K562 (cell line): ENCODE data around the gene VWA3B. TPM values are rescaled to one million over a fixed set of nuclear protein-coding genes. Genes with fewer than 3 reads are reported as not detected.

Experiments used
- ATAC-seq: fragments of 200-7000 bp; cut with Tn5 transposase; 3 replicates; pipeline ENCODE4 v1.9.1; 2020; ENCODE audit warnings: moderate library complexity
- BruUV-seq: library from RNA; stranded (reverse); fragments of 400-500 nt; replicated peaks from 2 replicates; lab custom pipeline; 2021; lab: Mats Ljungman, UMichigan
- CTCF ChIA-PET: fragments of 300-600 bp; formaldehyde crosslinking; extraction: SDS; loops from one replicate; lab custom pipeline; 2021; ENCODE audit warnings: low intra/inter-chr PET ratio; lab: Yijun Ruan, JAX
- POLR2A ChIA-PET: fragments of 300-600, 350-650 bp; sonication (Branson Sonifier 250); formaldehyde crosslinking; extraction: SDS; loops from one replicate; lab custom pipeline; 2021; ENCODE audit warnings: antibody characterized with exemption, inconsistent platforms; lab: Yijun Ruan, JAX
- DNase-seq, 4 experiments: peaks; one replicate each; pipeline versions ENCODE4 v3.0.0 to v3.0.0-alpha.2; 2011 to 2018; ENCODE audit warnings: low spot score in 3 of 4, mixed read lengths in 3 of 4; ENCODE audit errors: extremely low read depth in 1 of 4
- FAIRE-seq: peaks from 2 replicates; lab custom pipeline; 2011; peaks lifted over from hg19 to GRCh38; lab: Jason Lieb, UNC
- H2AFZ ChIP-seq: 2 replicates; pipeline ENCODE4 v1.6.0; 2011; ENCODE audit warnings: low read depth, low read length, control low read depth, inconsistent platforms
- H3K27ac ChIP-seq: fragments of 200-600 bp; 3 replicates; pipeline ENCODE4 v1.8.0; 2011; ENCODE audit warnings: low read depth, mild to moderate bottlenecking, control low read depth, inconsistent platforms, low read length, moderate library complexity, mixed read lengths; ENCODE audit errors: extremely low read depth
- H3K27me3 ChIP-seq, 2 experiments: fragments of 300-600 bp in 1 of 2; 2 replicates in 1 of 2; 3 replicates in 1 of 2; pipeline versions ENCODE4 v1.6.0 to v1.8.0; 2011; ENCODE audit warnings: inconsistent platforms in 2 of 2, low read length in 2 of 2, mild to moderate bottlenecking in 1 of 2, mixed read lengths in 1 of 2, moderate library complexity in 1 of 2; ENCODE audit not compliant: control insufficient read depth in 2 of 2, insufficient read depth in 2 of 2
- H3K36me3 ChIP-seq: fragments of 300-600 bp; 3 replicates; pipeline ENCODE4 v1.8.0; 2011; ENCODE audit warnings: mild to moderate bottlenecking, low read length, inconsistent platforms; ENCODE audit not compliant: control insufficient read depth, insufficient read depth
- H3K4me1 ChIP-seq, 2 experiments: fragments of 200-600 bp in 1 of 2; replicated peaks in 1 of 2; 2 replicates in 1 of 2; 3 replicates in 1 of 2; pipeline versions ENCODE4 v1.5.1 to v1.8.0; 2011; ENCODE audit warnings: inconsistent platforms in 2 of 2, low read length in 2 of 2, mild to moderate bottlenecking in 1 of 2, mixed read lengths in 1 of 2, moderate library complexity in 1 of 2; ENCODE audit not compliant: control insufficient read depth in 2 of 2, insufficient read depth in 2 of 2
- H3K4me2 ChIP-seq: 2 replicates; pipeline ENCODE4 v1.6.1; 2011; ENCODE audit warnings: low read length, control low read depth, inconsistent platforms, mixed read lengths; ENCODE audit not compliant: insufficient read depth
- H3K4me3 ChIP-seq: fragments of 200-600 bp; sonication (generic), shearing (Covaris generic); 2 replicates; pipeline ENCODE4 v1.5.1; 2016; ENCODE audit warnings: control low read depth, inconsistent platforms
- H3K79me2 ChIP-seq: fragments of 200-600 bp; 3 replicates; pipeline ENCODE4 v1.8.0; 2011; ENCODE audit warnings: low read length, inconsistent platforms; ENCODE audit not compliant: control insufficient read depth, insufficient read depth
- H3K9ac ChIP-seq, 2 experiments: 2 replicates each; pipeline versions ENCODE4 v1.6.0 to v1.6.1; 2011; ENCODE audit warnings: low read depth in 2 of 2, low read length in 2 of 2, control low read depth in 1 of 2, inconsistent platforms in 1 of 2, mild to moderate bottlenecking in 1 of 2, mixed read lengths in 1 of 2; ENCODE audit not compliant: insufficient read depth in 1 of 2
- H3K9me1 ChIP-seq: one replicate; pipeline ENCODE4 v1.6.0; 2011; ENCODE audit warnings: inconsistent platforms, mild to moderate bottlenecking, low read length, moderate library complexity; ENCODE audit not compliant: control insufficient read depth, insufficient read depth
- H3K9me3 ChIP-seq: replicated peaks from 2 replicates; pipeline ENCODE4 v1.5.1; 2011; ENCODE audit warnings: low read depth, low read length, inconsistent platforms; ENCODE audit not compliant: control insufficient read depth, insufficient read depth
- H4K20me1 ChIP-seq: replicated peaks from 2 replicates; pipeline ENCODE4 v1.6.1; 2011; ENCODE audit warnings: low read length, inconsistent platforms, mixed read lengths; ENCODE audit not compliant: control insufficient read depth, insufficient read depth
- CBX8 ChIP-seq: fragments of 200-600 bp; sonication (generic); IDR thresholded peaks from 2 replicates; pipeline ENCODE4 v1.6.1; 2012; ENCODE audit warnings: borderline replicate concordance, mixed run types, low read depth, mild to moderate bottlenecking, moderate library complexity, mixed read lengths, low read length, control low read depth, inconsistent platforms; ENCODE audit not compliant: poor library complexity, severe bottlenecking; ENCODE audit errors: extremely low read depth
- FOXK2 ChIP-seq, 2 experiments: fragments of 450-650 bp; IDR thresholded peaks in 1 of 2; conservative IDR thresholded peaks in 1 of 2; 2 replicates each; pipeline ENCODE4 v1.6.1; 2016; ENCODE audit warnings: low read depth in 2 of 2, mild to moderate bottlenecking in 1 of 2
- MECOM ChIP-seq: fragments of 250-450 bp; sonication (Bioruptor Pico); IDR thresholded peaks from 2 replicates; pipeline ENCODE4 v1.8.0; 2022; ENCODE audit warnings: inconsistent platforms
- RFX7 ChIP-seq: fragments of 250-450 bp; sonication (Bioruptor Pico); IDR thresholded peaks from 2 replicates; pipeline ENCODE4 v1.5.1; 2021; ENCODE audit warnings: mild to moderate bottlenecking
- ZNF41 ChIP-seq: fragments of 250-450 bp; sonication (Bioruptor Pico); conservative IDR thresholded peaks from 2 replicates; pipeline ENCODE4 v1.4.0; 2020; ENCODE audit warnings: mild to moderate bottlenecking
- ZNF518B ChIP-seq: fragments of 250-450 bp; sonication (Bioruptor Pico); IDR thresholded peaks from 2 replicates; pipeline ENCODE4 v1.5.0; 2021; ENCODE audit warnings: mild to moderate bottlenecking, moderate library complexity
- WGBS: fragments of 100-300 bp; shearing (Covaris generic); methylation state at CpG from one replicate; pipeline ENCODE4 v1.1.6; 2016; ENCODE audit warnings: low coverage, mixed read lengths; ENCODE audit not compliant: insufficient coverage; ENCODE audit errors: missing lambda C conversion rate; 5-methylcytosine and 5-hydroxymethylcytosine counted together
- in situ Hi-C: fragments of 300-500 bp; cut with MboI; formaldehyde crosslinking; loops from 4 replicates; pipeline ENCODE4 v1.15.0; 2018; ENCODE audit warnings: inconsistent platforms, mixed read lengths
- intact Hi-C: fragments of 100-400 bp; cut with micrococcal nuclease; formaldehyde crosslinking; loops from 2 replicates; pipeline ENCODE4 v1.14.2; 2022
- polyA plus RNA-seq, 8 experiments: library from polyadenylated mRNA; depleted of rRNA in 4 of 8; stranded (reverse) in 5 of 8; unstranded in 3 of 8; fragments of >200 nt; fragmentation: Nextera tagmentation in 2 of 8; fragmentation: Illumina TruSeq in 1 of 8; extraction: Ambion mirVana in 2 of 8; extraction: Trizol in 1 of 8; gene quantifications; 2 replicates each; pipeline versions ENCODE4 v1.2.1 to v1.2.3, GENCODE V29; 2011 to 2014; ENCODE audit warnings: inconsistent platforms in 1 of 8, missing spikeins in 1 of 8
- total RNA-seq, 7 experiments: library from RNA; depleted of rRNA in 6 of 7; stranded (reverse); fragments of >200 nt in 6 of 7; fragmentation: Illumina TruSeq in 2 of 7; extraction: Trizol in 2 of 7; gene quantifications; 2 replicates each; pipeline versions ENCODE4 v1.2.1 to v1.2.3, GENCODE V29; 2011 to 2021; ENCODE audit warnings: low replicate concordance in 1 of 7
- TF ChIP-seq, protein P1 (sequence below), 2 experiments: fragments of 200-800 bp in 1 of 2; sonication (Bioruptor generic) in 1 of 2; sonication (generic) in 1 of 2; formaldehyde crosslinking in 1 of 2; IDR thresholded peaks in 1 of 2; conservative IDR thresholded peaks in 1 of 2; 2 replicates each; pipeline versions ENCODE4 v1.5.0 to v1.6.1; 2016 to 2020; ENCODE audit warnings: missing compliant biosample characterization in 1 of 2, missing genetic modification characterization in 1 of 2, missing genetic modification reagents in 1 of 2

Gene VWA3B
- total and polyA plus RNA-seq, 9 of the 15 experiments (the other 6 are each of a cell fraction or from before 2014, with no cell fraction given): not detected

DNA sequence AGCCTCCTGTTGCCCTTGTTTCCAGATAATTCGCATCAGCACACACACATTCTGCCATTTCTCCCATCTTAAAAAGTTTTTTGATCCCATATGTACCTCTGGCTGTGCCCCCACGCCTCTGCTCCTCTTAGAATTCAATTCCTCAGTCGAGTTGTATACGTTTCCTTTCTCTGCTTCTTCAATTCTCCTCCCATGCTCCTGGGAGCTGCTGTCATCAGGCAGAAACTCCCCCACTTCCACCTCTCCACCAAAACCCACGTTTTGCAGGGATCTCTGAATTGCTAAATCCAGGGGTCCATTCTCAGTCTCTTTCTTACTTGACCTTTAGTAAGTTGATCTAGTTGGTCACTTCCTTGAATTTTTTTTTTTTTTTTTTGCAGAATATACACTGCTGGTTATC lies 98.8 kb downstream of the VWA3B start:
- H3K27ac ChIP-seq: no peak overlapping the region
- BruUV-seq: no TSS peak
- no peak overlapping the region for H3K4me2 ChIP-seq
- H3K9me3 ChIP-seq: no peaks in the 10 kb centered on the region
- ChIA-PET POLR2A (interaction anchor here (0.6 kb wide), 1 partner anchor 9 kb away, joined by 3 read pairs; no protein-coding TSS in a partner anchor), CTCF (no interaction called here)
- TF ChIP-seq RFX7 (CRISPR knock-in tag): no peak
- no peak for TF ChIP-seq CBX8
- TF ChIP-seq MECOM: no peak
- TF ChIP-seq FOXK2 (conservative IDR thresholded peaks at IDR 0.05 in 1 of 2, IDR thresholded peaks at IDR 0.05 in 1 of 2; ENCODE audit: low read depth in 2 of 2): no peak
- FAIRE-seq (no peak), ATAC-seq (no peak), DNase-seq (no peak)
- intact Hi-C loops: no loop called here
- no peak overlapping the region for H2AFZ ChIP-seq
- H3K79me2 ChIP-seq: no peaks in the 10 kb centered on the region
- no peak overlapping the region for H3K4me3 ChIP-seq
- 0% methylated on average over 5 of the region's 5 CpGs for WGBS
- peaks cover 31 to 53% of the 10 kb centered on the region in 2 experiments for H3K27me3 ChIP-seq
- in situ Hi-C loops: no loop called here
- no peak overlapping the region for H3K9ac ChIP-seq
- H3K9me1 ChIP-seq: no peaks in the 10 kb centered on the region
- no peaks in the 10 kb centered on the region for H3K4me1 ChIP-seq
- H3K36me3 ChIP-seq: no peaks in the 10 kb centered on the region
- no peaks in the 10 kb centered on the region for H4K20me1 ChIP-seq

- in situ Hi-C loops: no loop called here
- ATAC-seq (no peak), DNase-seq (no peak), FAIRE-seq (no peak)
- Histone ChIP-seq H3K4me1 (no peaks in the 10 kb centered on the region), H3K79me2 (no peaks in the 10 kb centered on the region), H3K4me3 (no peak overlapping the region), H3K9me1 (no peaks in the 10 kb centered on the region), H3K4me2 (no peak overlapping the region), H3K27ac (no peak overlapping the region), H3K36me3 (no peaks in the 10 kb centered on the region), H3K9me3 (no peaks in the 10 kb centered on the region), H3K27me3 (peaks cover 31 to 39% of the 10 kb centered on the region in 2 experiments), H2AFZ (no peak overlapping the region), H4K20me1 (no peaks in the 10 kb centered on the region), H3K9ac (no peak overlapping the region)
- under 1% methylated on average over 9 of the region's 9 CpGs for WGBS
- intact Hi-C loops: no loop called here
- no TSS peak for BruUV-seq
- CTCF ChIA-PET: no interaction called here
- TF ChIP-seq ZNF518B (CRISPR knock-in tag) (no peak), ZNF41 (no peak)
- TF ChIP-seq, protein P1, sequence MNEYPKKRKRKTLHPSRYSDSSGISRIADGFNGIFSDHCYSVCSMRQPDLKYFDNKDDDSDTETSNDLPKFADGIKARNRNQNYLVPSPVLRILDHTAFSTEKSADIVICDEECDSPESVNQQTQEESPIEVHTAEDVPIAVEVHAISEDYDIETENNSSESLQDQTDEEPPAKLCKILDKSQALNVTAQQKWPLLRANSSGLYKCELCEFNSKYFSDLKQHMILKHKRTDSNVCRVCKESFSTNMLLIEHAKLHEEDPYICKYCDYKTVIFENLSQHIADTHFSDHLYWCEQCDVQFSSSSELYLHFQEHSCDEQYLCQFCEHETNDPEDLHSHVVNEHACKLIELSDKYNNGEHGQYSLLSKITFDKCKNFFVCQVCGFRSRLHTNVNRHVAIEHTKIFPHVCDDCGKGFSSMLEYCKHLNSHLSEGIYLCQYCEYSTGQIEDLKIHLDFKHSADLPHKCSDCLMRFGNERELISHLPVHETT (CRISPR knock-in tag; conservative IDR thresholded peaks at IDR 0.05 in 1 of 2, IDR thresholded peaks at IDR 0.05 in 1 of 2): no peak
- POLR2A ChIA-PET: interaction anchor here (0.7 kb wide), 1 partner anchor 66 kb away, joined by 3 read pairs; no protein-coding TSS in a partner anchor
These were observed 100.2 kb downstream of the VWA3B start for GRCh38 chr2:98187194-98187593.
